HG02973 (cell line): ENCODE data around the gene PPHLN1.

Experiments
- ATAC-seq: cut with Tn5 transposase; IDR thresholded peaks from one replicate; pipeline ENCODE4 v1.9.1; 2021; ENCODE audit warnings: moderate library complexity; ENCODE audit not compliant: unreplicated experiment

PPHLN1 gene

GRCh38 chr12:42428850-42429249 lies 102.9 kb downstream of the PPHLN1 start:
- no peak for ATAC-seq

GRCh38 chr12:42432517-42433140 lies 106.7 kb downstream of the PPHLN1 start:
- ATAC-seq, result no peak

- no peak for ATAC-seq
Measured at GRCh38 chr12:42440608-42441007, 114.6 kb downstream of the PPHLN1 start.

GRCh38 chr12:42442311-42442759 lies 116.4 kb downstream of the PPHLN1 start:
- no peak for ATAC-seq

GRCh38 chr12:42442888-42443287 lies 116.9 kb downstream of the PPHLN1 start:
- no peak for ATAC-seq

- ATAC-seq, result no peak
Measured at GRCh38 chr12:42444192-42444943, 118.4 kb downstream of the PPHLN1 start.

- ATAC-seq, result no peak
Measured at GRCh38 chr12:42445891-42446290, 119.9 kb downstream of the PPHLN1 start.

- no peak for ATAC-seq
Measured at GRCh38 chr12:42446761-42447160, 120.8 kb downstream of the PPHLN1 start.

GRCh38 chr12:42447371-42447786 lies 121.4 kb downstream of the PPHLN1 start:
- no peak for ATAC-seq

- no peak for ATAC-seq
Measured at GRCh38 chr12:42448841-42449240, 122.9 kb downstream of the PPHLN1 start.

GRCh38 chr12:42450248-42450647 lies 124.3 kb downstream of the PPHLN1 start:
- ATAC-seq, result no peak

- no peak for ATAC-seq
Measured at GRCh38 chr12:42458575-42458974, 132.6 kb downstream of the PPHLN1 start.

- no peak for ATAC-seq
Measured at GRCh38 chr12:42459336-42459847, 133.4 kb downstream of the PPHLN1 start.

- ATAC-seq, result no peak
Measured at GRCh38 chr12:42462486-42462885, 136.5 kb downstream of the PPHLN1 start.

GRCh38 chr12:42463671-42464070 lies 137.7 kb downstream of the PPHLN1 start:
- no peak for ATAC-seq

GRCh38 chr12:42468341-42468821 lies 142.4 kb downstream of the PPHLN1 start:
- ATAC-seq, result no peak

GRCh38 chr12:42468921-42469320 lies 143.0 kb downstream of the PPHLN1 start:
- peak; percentile 2 for ATAC-seq

GRCh38 chr12:42469355-42470175 lies 143.6 kb downstream of the PPHLN1 start:
- ATAC-seq, result peak; percentile 98

GRCh38 chr12:42472376-42472775 lies 146.4 kb downstream of the PPHLN1 start:
- no peak for ATAC-seq

- ATAC-seq, result no peak
Measured at GRCh38 chr12:42473130-42473529, 147.2 kb downstream of the PPHLN1 start.

- ATAC-seq, result no peak
Measured at GRCh38 chr12:42473561-42473960, 147.6 kb downstream of the PPHLN1 start.
